SU-DHL-6 (cell line): ENCODE results near the gene MAPT.

Experiments
- CTCF ChIP-seq: fragments of 200-600 bp; sonication (generic); IDR thresholded peaks from one replicate; pipeline ENCODE4 v1.5.1; 2017; ENCODE audit warnings: antibody characterized with exemption, mild to moderate bottlenecking, low read length, moderate library complexity; ENCODE audit not compliant: insufficient read depth, poor library complexity, severe bottlenecking
- EZH2phosphoT487 ChIP-seq: fragments of 200-600 bp; sonication (generic), shearing (Covaris generic); conservative IDR thresholded peaks from 2 replicates; pipeline ENCODE4 v1.6.1; 2018; ENCODE audit warnings: mild to moderate bottlenecking, antibody characterized with exemption, low read length, moderate library complexity, mixed read lengths

GRCh38 chr17:46046957-46047356 lies 152.6 kb downstream of the MAPT start:
- TF ChIP-seq CTCF, result no peak
- no peak for TF ChIP-seq EZH2phosphoT487
